NCI-H446 (cell line): ENCODE data around the gene FAM53C.
"Not testable (repeated sequence)": the region's sequence is repeated elsewhere in the genome, so short reads cannot be mapped to it uniquely, and the experiment has no call there.

Source experiments
- DNase-seq, 2 experiments: peaks; one replicate each; lab custom pipeline; 2025; lab: John Stamatoyannopoulos, UW

The FAM53C gene

GRCh38 chr5:138337685-138338410 is at the start of gene FAM53C:
Gene FAM53C (plus strand): TSS chr5:138338266. CDS start chr5:138341336, 3,070 bp downstream.
- peak; percentile 94 to 95 for DNase-seq

GRCh38 chr5:138289296-138289695 is 48.8 kb upstream of the FAM53C start:
- DNase-seq: no peak

GRCh38 chr5:138303372-138303771 is 34.7 kb upstream of the FAM53C start:
- peak in 1 of 2 experiments; percentile 47 for DNase-seq

GRCh38 chr5:138305797-138306196 is 32.3 kb upstream of the FAM53C start:
- DNase-seq: peak; percentile 32 to 57

GRCh38 chr5:138315751-138316278 is 22.3 kb upstream of the FAM53C start:
- no peak for DNase-seq

GRCh38 chr5:138316355-138316754 is 21.7 kb upstream of the FAM53C start:
- no peak for DNase-seq

GRCh38 chr5:138318211-138318610 is 19.9 kb upstream of the FAM53C start:
- not testable (repeated sequence) for DNase-seq

- DNase-seq: no peak
Measured at GRCh38 chr5:138330813-138331448, 7.1 kb upstream of the FAM53C start.

GRCh38 chr5:138331449-138332368 is 6.4 kb upstream of the FAM53C start, which contains the start of gene CDC25C:
Gene CDC25C (minus strand): TSS chr5:138331804. CDS start chr5:138331180, 624 bp downstream.
- DNase-seq: peak; percentile 96 to 98

- no peak for DNase-seq
Measured at GRCh38 chr5:138334867-138335447, 3.1 kb upstream of the FAM53C start.

GRCh38 chr5:138336952-138337684 is 948 bp upstream of the FAM53C start:
- peak in 1 of 2 experiments; percentile 85 for DNase-seq

GRCh38 chr5:138338411-138339090 is 485 bp downstream of the FAM53C start:
- no peak for DNase-seq

- DNase-seq: no peak
Measured at GRCh38 chr5:138339091-138339456, 1.0 kb downstream of the FAM53C start.

GRCh38 chr5:138339464-138339863 is 1.4 kb downstream of the FAM53C start:
- DNase-seq: no peak

- no peak for DNase-seq
Measured at GRCh38 chr5:138340008-138340407, 1.9 kb downstream of the FAM53C start.

- DNase-seq: no peak
Measured at GRCh38 chr5:138344887-138345622, 7.0 kb downstream of the FAM53C start.

GRCh38 chr5:138346889-138347288 is 8.8 kb downstream of the FAM53C start:
- no peak for DNase-seq

- no peak for DNase-seq
Measured at GRCh38 chr5:138349852-138350562, 11.9 kb downstream of the FAM53C start.

- no peak for DNase-seq
Measured at GRCh38 chr5:138350563-138350890, 12.5 kb downstream of the FAM53C start.
